Pons (tissue), 1 donor: Measurements from ENCODE around the gene GTF2F2.
"Not testable (repeated sequence)": the region's sequence is repeated elsewhere in the genome, so short reads cannot be mapped to it uniquely, and the experiment has no call there.

Experiments
- DNase-seq: peaks from one replicate; pipeline ENCODE4 v3.0.0-alpha.2; 2016; ENCODE audit warnings: low spot score

GTF2F2 gene

GRCh38 chr13:45218689-45219088, 98.4 kb downstream of the GTF2F2 start:
- no peak for DNase-seq

- no peak for DNase-seq
These were observed 99.0 kb downstream of the GTF2F2 start for GRCh38 chr13:45219123-45219891.

GRCh38 chr13:45219938-45220375, 99.6 kb downstream of the GTF2F2 start:
- no peak for DNase-seq

GRCh38 chr13:45220403-45220802, 100.1 kb downstream of the GTF2F2 start:
- no peak for DNase-seq

- no peak for DNase-seq
These were observed 102.2 kb downstream of the GTF2F2 start for GRCh38 chr13:45222516-45222915.

- DNase-seq: no peak
These were observed 102.6 kb downstream of the GTF2F2 start for GRCh38 chr13:45222919-45223318.

- DNase-seq: no peak
These were observed 103.9 kb downstream of the GTF2F2 start for GRCh38 chr13:45224176-45224575.

GRCh38 chr13:45225370-45225769, 105.1 kb downstream of the GTF2F2 start:
- DNase-seq: no peak

- no peak for DNase-seq
These were observed 105.7 kb downstream of the GTF2F2 start for GRCh38 chr13:45226024-45226423.

GRCh38 chr13:45228002-45228401, 107.7 kb downstream of the GTF2F2 start:
- DNase-seq: no peak

- no peak for DNase-seq
These were observed 108.9 kb downstream of the GTF2F2 start for GRCh38 chr13:45229172-45229571.

GRCh38 chr13:45231305-45231704, 111.0 kb downstream of the GTF2F2 start:
- DNase-seq: no peak

GRCh38 chr13:45231722-45232121, 111.4 kb downstream of the GTF2F2 start:
- no peak for DNase-seq

- DNase-seq: no peak
These were observed 112.3 kb downstream of the GTF2F2 start for GRCh38 chr13:45232591-45232990.

- DNase-seq: no peak
These were observed 118.9 kb downstream of the GTF2F2 start for GRCh38 chr13:45238945-45239795.

- no peak for DNase-seq
These were observed 119.8 kb downstream of the GTF2F2 start for GRCh38 chr13:45240143-45240542.

GRCh38 chr13:45242070-45242469, 121.8 kb downstream of the GTF2F2 start:
- DNase-seq: no peak

- no peak for DNase-seq
These were observed 122.2 kb downstream of the GTF2F2 start for GRCh38 chr13:45242524-45242923.

- DNase-seq: no peak
These were observed 122.8 kb downstream of the GTF2F2 start for GRCh38 chr13:45243077-45243476.

GRCh38 chr13:45244736-45245135, 124.4 kb downstream of the GTF2F2 start:
- not testable (repeated sequence) for DNase-seq

- no peak for DNase-seq
These were observed 129.4 kb downstream of the GTF2F2 start for GRCh38 chr13:45249662-45250061.

GRCh38 chr13:45254396-45254795, 134.1 kb downstream of the GTF2F2 start:
- DNase-seq: no peak
